ENCODE data around the gene EMX2.

Gene EMX2

DNA sequence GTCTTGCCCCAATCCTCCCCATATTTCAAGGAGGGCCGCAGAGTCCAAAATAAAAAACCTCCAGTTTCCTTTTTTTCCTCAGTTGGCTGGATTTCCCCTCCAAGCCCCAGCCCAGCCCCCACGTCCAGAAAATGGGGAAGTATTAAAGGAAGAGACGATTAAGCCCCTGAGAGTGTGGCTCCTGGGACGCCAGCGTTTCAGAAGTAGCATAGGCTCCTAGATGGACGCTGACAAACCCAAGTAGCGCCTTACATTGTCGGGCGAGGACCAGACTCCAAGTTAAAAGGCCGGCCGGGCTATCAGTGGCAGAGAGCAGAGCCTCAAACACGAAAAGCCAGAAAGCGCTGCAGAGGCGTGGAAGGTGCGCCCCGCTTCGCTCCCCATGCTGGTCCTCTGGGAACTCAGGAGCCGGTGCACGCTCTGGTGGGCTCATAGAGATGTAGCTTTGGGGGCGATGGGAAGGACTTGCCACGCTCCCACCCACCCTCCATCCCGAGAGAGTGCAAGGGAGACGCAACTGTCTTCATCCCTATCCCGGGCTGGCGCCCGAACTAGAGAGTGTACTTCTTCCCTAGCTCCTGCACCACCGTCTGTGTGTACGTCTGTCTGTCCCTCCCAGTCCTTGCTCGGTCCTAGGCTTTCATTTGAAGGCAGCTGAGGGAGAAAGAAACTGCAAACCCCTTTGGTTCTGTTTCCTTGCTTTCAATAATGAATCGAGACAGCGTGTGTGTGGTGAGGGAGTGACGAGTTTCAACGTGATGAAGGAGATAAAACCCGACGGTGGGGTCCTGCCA, 6.3 kb upstream of the EMX2 start:
- TF ChIP-seq, protein P1, sequence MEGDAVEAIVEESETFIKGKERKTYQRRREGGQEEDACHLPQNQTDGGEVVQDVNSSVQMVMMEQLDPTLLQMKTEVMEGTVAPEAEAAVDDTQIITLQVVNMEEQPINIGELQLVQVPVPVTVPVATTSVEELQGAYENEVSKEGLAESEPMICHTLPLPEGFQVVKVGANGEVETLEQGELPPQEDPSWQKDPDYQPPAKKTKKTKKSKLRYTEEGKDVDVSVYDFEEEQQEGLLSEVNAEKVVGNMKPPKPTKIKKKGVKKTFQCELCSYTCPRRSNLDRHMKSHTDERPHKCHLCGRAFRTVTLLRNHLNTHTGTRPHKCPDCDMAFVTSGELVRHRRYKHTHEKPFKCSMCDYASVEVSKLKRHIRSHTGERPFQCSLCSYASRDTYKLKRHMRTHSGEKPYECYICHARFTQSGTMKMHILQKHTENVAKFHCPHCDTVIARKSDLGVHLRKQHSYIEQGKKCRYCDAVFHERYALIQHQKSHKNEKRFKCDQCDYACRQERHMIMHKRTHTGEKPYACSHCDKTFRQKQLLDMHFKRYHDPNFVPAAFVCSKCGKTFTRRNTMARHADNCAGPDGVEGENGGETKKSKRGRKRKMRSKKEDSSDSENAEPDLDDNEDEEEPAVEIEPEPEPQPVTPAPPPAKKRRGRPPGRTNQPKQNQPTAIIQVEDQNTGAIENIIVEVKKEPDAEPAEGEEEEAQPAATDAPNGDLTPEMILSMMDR (IDR thresholded peaks at IDR 0.05; ENCODE audit: insufficient read depth, low read length, poor library complexity, severe bottlenecking): no peak
- peaks cover 8% of the 10 kb centered on the region for H3K27me3 ChIP-seq (replicated peaks; ENCODE audit: control insufficient read depth, insufficient read depth, low read length)
- DNase-seq (ENCODE audit: extremely low read depth, insufficient read length): no peak
- no peak overlapping the region for H3K4me3 ChIP-seq (replicated peaks; ENCODE audit: low read depth, low read length)
- no peaks in the 10 kb centered on the region for H3K36me3 ChIP-seq (ENCODE audit: control insufficient read depth, insufficient read depth, low read length)

DNA sequence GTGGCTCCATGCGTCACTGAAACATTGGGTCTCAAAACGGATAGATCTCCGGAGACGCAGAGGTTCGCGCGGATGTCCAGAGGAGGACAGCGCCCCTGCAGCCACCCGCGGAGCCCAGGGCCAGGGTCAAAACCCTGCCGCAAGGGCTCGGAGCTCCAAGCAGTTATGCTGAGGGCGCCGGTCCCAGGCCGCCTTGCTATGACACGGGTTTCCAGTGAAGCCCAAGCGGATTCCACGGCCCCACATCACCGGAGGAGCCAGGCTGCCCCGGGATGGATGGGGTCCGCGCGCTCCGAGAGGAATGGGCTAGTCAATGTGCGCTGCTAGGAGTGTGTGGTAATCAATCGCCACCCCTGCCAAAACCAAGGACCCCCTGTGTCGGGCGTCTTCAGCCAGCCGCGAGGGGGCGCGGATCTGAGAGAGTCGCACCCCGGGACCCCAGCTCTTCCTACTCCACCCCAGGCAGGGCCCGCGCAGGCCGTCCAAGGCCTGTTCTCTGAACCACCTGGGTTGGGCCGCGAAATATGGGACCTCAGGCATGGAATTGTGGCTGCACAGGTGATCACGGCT, 5.6 kb upstream of the EMX2 start:
- H3K27me3 ChIP-seq (replicated peaks; ENCODE audit: control insufficient read depth, insufficient read depth, low read length): peaks cover 6% of the 10 kb centered on the region
- H3K4me3 ChIP-seq (replicated peaks; ENCODE audit: low read depth, low read length): no peak overlapping the region

DNA sequence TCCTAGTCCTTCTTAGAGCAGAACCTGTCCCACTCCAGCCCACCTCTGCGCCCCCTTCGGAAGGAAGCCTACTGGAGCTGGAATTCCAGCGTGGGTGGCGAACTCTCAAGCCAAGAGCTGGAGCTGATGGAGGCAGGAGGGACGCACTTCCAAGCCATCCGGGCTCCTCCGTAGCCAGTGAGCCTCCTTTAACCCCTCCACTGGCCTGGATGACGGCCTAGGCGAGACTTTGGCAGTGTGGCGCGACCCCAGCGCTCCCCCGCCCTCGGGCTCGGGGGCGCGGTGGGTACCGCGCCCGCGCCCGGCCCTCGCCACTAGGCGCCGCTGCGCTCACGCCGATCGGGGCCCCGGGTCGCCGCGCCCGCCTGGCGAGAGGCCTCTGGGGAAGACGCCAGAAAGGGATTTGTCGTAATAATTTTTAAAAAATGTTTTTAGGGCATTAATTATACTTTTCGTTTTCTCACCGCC, 5.1 kb upstream of the EMX2 start:
- no peak for DNase-seq (ENCODE audit: extremely low read depth, insufficient read length)
- Histone ChIP-seq H3K27me3 (replicated peaks; ENCODE audit: control insufficient read depth, insufficient read depth, low read length) (peaks cover 4% of the 10 kb centered on the region), H3K36me3 (ENCODE audit: control insufficient read depth, insufficient read depth, low read length) (no peaks in the 10 kb centered on the region), H3K4me3 (replicated peaks; ENCODE audit: low read depth, low read length) (no peak overlapping the region)
- TF ChIP-seq, protein P1 (IDR thresholded peaks at IDR 0.05; ENCODE audit: insufficient read depth, low read length, poor library complexity, severe bottlenecking): no peak

More for the DNA sequence above, 5.6 kb upstream of the EMX2 start:
- H3K36me3 ChIP-seq (ENCODE audit: control insufficient read depth, insufficient read depth, low read length): no peaks in the 10 kb centered on the region
- DNase-seq (ENCODE audit: extremely low read depth, insufficient read length): no peak
- TF ChIP-seq, protein P1 (IDR thresholded peaks at IDR 0.05; ENCODE audit: insufficient read depth, low read length, poor library complexity, severe bottlenecking): no peak

DNA sequence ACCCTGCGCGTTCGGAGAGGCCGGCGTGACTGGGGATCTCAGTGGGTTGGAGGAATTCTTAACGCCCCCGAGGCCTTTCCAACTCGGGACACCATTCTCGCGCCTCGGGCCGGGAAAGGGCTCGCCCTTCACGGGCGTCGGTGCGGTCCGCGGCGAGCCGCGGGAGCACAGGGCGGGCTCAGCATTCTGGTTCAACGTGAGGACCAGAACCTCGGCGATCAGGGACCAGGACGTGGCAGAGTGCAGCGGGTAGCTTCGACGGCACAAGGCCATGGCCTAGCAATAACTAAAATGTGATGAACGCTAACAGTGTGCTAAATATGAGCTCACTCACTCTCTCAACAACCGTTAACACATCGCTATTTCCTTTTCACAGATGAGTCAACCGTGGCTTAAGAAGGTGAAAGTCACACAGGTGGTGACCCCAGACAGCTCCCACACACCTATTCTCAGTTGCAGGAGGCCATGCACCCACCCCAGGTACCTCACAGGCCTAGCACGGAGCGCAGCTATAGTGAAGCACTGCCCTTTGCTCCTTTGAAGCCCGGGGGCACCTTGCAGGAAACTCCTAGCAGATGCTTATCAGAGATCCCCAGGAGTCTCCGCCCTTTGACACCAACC, 4.5 kb upstream of the EMX2 start:
- TF ChIP-seq, protein P1 (IDR thresholded peaks at IDR 0.05; ENCODE audit: insufficient read depth, low read length, poor library complexity, severe bottlenecking): no peak
- H3K4me3 ChIP-seq (replicated peaks; ENCODE audit: low read depth, low read length): no peak overlapping the region
- no peaks in the 10 kb centered on the region for H3K36me3 ChIP-seq (ENCODE audit: control insufficient read depth, insufficient read depth, low read length)
- no peak for DNase-seq (ENCODE audit: extremely low read depth, insufficient read length)
- H3K27me3 ChIP-seq (replicated peaks; ENCODE audit: control insufficient read depth, insufficient read depth, low read length): peaks cover 4% of the 10 kb centered on the region

DNA sequence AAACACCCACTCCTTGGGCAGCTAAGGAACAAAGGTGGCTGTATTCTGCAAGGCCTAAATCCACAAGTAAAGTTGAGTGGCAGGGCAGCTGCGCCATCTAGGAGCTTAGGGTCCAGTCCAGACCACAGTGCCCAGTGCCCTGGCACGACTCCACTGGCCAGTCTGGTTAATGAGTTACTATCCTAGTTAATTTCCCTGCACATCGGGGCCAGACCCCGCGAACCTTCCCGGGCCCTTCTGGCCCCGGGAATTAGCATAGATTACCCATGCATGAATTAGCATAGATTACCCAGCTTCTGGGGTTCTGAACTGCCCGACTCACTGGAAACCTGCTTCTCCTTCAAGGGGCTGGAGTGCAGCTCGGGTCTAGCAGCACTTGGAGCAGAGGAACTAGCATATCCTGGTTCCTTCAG, 3.2 kb upstream of the EMX2 start:
- Histone ChIP-seq H3K27me3 (replicated peaks; ENCODE audit: control insufficient read depth, insufficient read depth, low read length) (peaks cover 3% of the 10 kb centered on the region), H3K4me3 (replicated peaks; ENCODE audit: low read depth, low read length) (no peak overlapping the region), H3K36me3 (ENCODE audit: control insufficient read depth, insufficient read depth, low read length) (no peaks in the 10 kb centered on the region)
- TF ChIP-seq, protein P1 (IDR thresholded peaks at IDR 0.05; ENCODE audit: insufficient read depth, low read length, poor library complexity, severe bottlenecking): no peak
- DNase-seq (ENCODE audit: extremely low read depth, insufficient read length): no peak

Measured in GM06990 (cell line).